HG03064 (cell line): ENCODE measurements around the gene DKK3.

Source experiments
- ATAC-seq: cut with Tn5 transposase; IDR thresholded peaks from one replicate; pipeline ENCODE4 v1.9.1; 2021; ENCODE audit warnings: low read depth; ENCODE audit not compliant: unreplicated experiment

DKK3 gene

GRCh38 chr11:11971906-11972547 lies 36.4 kb downstream of the DKK3 start:
- ATAC-seq, result no peak

GRCh38 chr11:11970556-11970955 lies 37.9 kb downstream of the DKK3 start:
- no peak for ATAC-seq

GRCh38 chr11:11969380-11970215 lies 38.8 kb downstream of the DKK3 start:
- no peak for ATAC-seq

DNA sequence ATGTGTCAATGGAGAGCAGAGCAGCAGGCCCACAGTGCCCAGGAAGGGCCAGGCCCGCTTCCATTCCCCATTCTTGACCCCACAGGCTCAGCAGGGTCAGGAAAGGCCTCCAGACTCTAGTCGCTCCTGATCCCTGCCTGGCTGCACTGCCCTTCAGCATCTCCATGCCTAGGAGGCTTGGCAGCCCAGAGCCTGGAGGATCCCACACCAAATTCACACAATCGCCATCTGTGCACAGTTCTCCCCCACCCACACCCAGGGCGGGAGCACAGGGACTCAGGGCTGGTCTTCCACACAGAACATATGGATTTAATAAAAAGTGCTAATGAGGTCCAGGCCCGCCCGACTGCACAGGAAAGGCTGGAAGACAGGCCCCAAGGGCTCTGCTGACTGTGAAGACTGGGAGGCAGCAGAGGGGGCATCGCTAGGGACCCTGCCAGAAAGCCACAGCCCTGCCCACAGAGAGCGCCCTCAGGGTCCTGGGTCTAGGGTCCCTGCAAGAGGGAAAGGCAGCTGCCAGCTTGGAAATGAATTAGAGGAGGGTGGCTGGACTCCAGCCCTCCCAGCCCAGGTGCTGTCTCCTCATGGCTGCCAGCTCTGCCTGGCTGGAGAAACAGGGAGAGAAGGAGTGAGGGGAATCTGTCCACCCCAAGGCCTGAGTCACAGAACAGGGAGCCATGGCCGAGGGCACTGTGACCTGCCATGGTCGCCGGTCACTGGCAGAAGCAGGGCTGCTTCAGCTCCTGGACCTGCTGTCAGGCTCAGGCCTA lies 39.7 kb downstream of the DKK3 start:
- ATAC-seq, result no peak

- ATAC-seq, result no peak
Observed at GRCh38 chr11:11967669-11968510, 40.5 kb downstream of the DKK3 start.

GRCh38 chr11:11966826-11967668 lies 41.4 kb downstream of the DKK3 start:
- ATAC-seq, result peak; percentile 92

DNA sequence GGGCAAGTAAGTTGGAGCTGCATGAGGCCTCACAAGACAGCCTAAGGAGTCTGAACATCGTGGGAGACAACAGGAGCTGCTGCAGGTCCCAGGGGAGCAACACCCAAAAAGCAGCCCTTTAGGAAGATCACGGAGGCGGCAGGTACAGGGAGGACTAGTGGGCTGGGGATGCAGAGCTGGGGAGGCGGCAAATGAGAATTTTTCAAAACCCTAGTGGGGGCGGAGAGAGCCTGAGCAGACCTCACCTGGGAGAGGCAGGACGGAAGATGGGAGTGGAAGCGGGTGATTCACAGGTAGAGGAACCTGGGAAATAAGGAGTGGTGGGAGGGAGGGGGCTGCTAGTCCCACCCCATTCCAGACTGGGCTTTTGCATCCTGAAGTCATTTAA lies 42.1 kb downstream of the DKK3 start:
- no peak for ATAC-seq

DNA sequence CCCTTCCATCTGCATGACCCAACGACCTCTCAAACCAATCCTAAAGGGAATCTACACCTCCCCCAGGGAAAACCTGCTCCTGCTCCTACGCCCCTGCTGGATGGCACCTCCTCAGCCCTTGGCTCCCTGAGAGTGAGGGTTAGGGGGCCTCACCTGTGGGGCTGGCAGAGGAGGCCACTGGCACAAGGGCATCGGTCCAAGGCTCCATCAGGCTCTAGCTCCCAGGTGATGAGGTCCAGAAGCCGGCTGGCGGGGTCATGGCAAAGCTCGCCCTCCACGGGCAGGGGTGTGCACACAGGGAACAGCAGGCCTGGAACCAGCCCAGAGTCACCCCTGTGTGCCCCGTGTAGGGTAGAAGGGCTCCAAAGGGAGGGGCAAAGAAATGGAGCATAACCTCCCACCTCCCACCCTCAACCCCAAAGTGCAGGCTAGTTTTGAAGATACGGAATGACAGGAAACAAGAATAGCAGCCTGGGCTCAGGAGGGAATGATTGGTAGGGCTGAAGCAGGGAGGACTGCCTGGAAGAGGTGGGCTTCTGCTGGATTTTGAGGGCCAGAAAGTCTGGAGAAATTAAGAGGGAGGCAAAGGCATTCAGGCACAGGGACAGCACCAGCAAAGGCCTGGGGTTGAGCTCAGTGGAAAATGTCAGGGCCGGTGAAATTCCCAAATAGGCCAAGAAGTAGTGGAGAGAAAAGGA lies 42.6 kb downstream of the DKK3 start:
- no peak for ATAC-seq

GRCh38 chr11:11965192-11965591 lies 43.2 kb downstream of the DKK3 start:
- no peak for ATAC-seq

DNA sequence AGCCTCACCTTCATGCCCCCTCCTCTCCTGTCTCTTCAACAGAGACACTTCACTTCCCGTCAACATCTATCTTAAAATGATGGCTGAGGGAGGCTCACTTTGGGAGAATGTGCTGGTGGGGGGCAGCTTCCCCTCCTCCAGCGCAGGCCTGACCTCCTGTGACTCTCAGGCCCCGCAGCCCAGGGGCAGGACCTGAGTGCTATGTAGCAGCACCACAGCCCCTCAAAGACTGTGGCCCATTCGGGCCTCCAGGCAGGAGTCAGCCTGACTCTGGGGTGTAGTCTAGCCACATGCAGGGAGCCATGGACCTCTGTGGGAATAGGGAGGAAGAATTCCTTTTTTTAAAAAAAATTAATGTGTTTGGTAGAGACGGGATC lies 43.7 kb downstream of the DKK3 start:
- ATAC-seq, result no peak

DNA sequence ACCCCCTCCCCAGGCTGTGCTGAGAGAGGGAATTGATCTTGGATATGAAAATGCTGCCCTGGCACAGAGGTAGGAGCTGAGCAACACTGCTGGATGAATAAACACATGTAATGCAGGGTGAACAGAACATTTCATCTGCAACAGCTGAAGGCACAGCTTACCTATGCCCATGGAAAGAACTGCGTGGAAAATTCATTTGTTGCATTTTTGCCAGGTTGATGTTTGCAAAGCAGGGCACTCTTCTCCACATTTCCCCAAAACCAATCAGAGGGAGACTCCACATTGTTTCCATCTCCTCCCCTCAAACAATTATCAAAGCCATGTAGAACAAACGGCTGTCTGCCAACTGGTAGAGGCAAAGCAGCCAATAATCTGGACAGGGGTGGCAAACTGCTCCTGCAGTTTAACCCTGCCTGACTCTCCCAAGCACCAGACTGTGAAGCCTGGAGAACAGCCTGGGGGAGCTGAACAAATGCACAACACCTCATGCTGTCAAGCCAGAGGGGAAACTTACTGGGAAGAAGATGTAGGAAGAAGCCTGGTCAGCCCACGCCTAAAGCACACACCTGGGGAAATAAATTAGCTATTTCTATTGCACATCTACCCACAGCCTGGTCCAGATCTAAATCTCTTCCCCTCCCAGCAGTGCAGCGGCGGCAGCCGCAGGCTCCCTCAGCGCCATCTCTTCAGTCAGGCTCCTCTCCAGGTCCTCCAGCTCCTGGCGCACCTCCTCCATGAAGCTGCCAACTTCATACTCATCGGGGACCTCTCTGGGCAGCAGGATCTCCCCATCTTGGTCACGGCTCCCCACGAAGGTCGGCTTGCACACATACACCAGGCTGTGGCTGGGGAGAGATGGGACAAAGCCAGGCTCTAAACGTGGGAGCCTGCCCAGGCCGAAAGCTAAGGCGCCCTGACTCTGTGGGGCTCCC lies 44.3 kb downstream of the DKK3 start:
- ATAC-seq, result no peak

DNA sequence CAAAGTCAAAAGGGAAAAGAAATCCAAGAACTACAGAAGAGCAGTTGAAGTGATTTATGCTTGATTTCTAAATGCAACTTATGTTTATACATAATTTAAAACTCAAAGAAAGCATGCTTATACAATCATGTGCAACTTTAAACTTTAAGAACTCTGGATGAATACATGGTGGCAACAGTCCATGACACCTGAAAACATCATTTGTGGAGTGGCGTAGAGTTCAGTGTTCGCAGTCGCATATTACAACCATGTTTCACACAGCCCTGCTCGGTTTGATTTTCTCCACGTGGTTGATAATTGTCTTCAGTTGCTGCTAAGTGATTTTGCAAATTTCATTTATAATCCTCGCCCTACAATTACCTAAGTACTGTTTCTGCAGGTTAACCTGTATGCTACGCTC lies 45.4 kb downstream of the DKK3 start:
- no peak for ATAC-seq

GRCh38 chr11:11961399-11962028 lies 46.9 kb downstream of the DKK3 start:
- no peak for ATAC-seq

- no peak for ATAC-seq
Observed at GRCh38 chr11:11960687-11961086, 47.7 kb downstream of the DKK3 start.

- no peak for ATAC-seq
Observed at GRCh38 chr11:11959601-11960000, 48.8 kb downstream of the DKK3 start.

DNA sequence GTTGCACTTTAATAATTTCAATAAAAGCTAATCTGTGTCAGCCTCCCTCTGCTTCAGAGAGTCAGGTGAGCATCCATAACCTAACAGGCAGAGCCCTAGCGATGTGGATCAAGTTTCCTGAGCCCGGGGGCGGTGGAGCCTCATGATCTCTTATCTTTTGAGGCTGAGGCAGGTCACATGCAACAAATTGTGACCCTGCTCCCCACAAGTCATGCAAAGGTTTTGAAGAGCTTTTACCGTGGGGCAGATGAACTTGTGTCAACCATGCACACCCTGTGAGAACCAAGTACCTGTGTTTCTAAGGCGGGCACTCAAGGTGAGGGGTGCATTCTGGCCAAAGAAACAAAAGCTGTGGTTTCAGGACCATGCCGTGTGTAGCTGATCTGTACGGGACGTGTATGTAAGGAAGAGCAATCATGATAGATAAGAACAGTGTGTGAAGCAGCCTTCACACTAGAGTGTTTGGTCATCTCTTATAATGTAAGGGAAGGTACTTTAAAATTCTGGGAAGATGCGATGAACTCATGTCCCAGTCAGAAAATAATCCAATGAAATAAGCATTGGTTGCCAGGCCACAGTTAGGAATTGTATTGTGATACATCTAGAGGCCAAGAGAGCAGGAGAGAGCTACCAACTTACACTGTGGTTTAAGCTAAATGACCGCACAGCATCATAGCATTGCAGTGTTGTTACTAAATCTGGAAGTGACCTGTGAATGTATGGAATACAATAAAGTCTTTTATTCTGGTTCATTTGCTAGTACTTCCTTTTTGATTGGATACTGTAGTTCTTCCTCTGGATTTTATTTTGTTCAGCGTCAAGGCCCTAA lies 49.8 kb downstream of the DKK3 start:
- no peak for ATAC-seq

DNA sequence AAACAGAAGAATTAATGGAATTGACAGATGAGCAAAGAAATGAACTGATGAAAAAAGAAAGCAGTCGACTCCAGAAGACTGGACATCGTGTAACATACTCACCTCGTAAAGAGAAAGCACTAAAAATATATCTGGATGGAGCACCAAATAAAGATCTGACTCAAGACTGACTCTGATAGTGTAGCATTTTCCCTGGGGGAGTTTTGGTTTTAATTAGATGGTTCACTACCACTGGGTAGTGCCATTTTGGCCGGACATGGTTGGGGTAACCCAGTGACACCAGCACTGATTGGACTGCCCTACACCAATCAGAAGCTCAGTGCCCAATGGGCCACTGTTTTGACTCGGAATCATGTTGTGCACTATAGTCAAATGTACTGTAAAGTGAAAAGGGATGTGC lies 52.4 kb downstream of the DKK3 start:
- ATAC-seq, result no peak
